ENCODE results near the gene RSPO4.

RSPO4 gene

DNA sequence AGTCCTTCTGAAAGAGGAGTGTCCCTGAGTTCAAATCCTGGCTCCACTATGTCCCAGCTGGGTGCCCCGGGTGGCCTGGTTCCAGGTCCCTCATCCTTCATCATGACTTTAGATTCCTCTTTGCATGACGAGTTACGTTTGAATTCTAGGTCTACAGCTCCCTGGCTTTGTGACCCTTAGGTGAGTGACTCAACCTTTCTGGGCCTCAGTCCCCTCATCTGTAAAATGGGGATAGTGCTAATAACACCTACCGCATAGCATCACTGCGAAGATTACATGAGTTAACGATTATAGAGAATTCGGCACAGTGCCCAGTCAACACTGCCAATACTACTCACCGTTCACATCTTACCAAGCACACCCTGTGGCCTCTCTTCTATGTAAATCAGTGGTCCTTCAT, 39.4 kb downstream of the RSPO4 start:
- Histone ChIP-seq H3K36me3 (ENCODE audit: insufficient read depth, low read length) (no peaks in the 10 kb centered on the region), H3K27me3 (ENCODE audit: control insufficient read depth, insufficient read depth, low read length) (peaks cover 15% of the 10 kb centered on the region), H3K4me2 (ENCODE audit: low read length) (no peak overlapping the region), H3K4me1 (ENCODE audit: control insufficient read depth, insufficient read depth, low read length) (no peaks in the 10 kb centered on the region), H3K4me3 (ENCODE audit: low read length) (no peak overlapping the region), H3K9me3 (replicated peaks; ENCODE audit: low read length) (no peaks in the 10 kb centered on the region), H3K9ac (ENCODE audit: low read depth, low read length) (no peak overlapping the region)

- H3K36me3 ChIP-seq (ENCODE audit: insufficient read depth, low read length), result no peaks in the 10 kb centered on the region
- no peaks in the 10 kb centered on the region for H3K9me3 ChIP-seq (replicated peaks; ENCODE audit: low read length)
- H3K4me3 ChIP-seq (ENCODE audit: low read length), result no peak overlapping the region
Measured at GRCh38 chr20:962223-962622, 39.9 kb downstream of the RSPO4 start.

GRCh38 chr20:961768-962167, 40.3 kb downstream of the RSPO4 start:
- H3K4me3 ChIP-seq (ENCODE audit: low read length), result no peak overlapping the region
- H3K4me1 ChIP-seq (ENCODE audit: control insufficient read depth, insufficient read depth, low read length), result no peaks in the 10 kb centered on the region

More at GRCh38 chr20:962223-962622, 39.9 kb downstream of the RSPO4 start:
- Histone ChIP-seq H3K4me1 (ENCODE audit: control insufficient read depth, insufficient read depth, low read length) (no peaks in the 10 kb centered on the region), H3K27me3 (ENCODE audit: control insufficient read depth, insufficient read depth, low read length) (peaks cover 15% of the 10 kb centered on the region), H3K4me2 (ENCODE audit: low read length) (no peak overlapping the region), H3K9ac (ENCODE audit: low read depth, low read length) (no peak overlapping the region)

GRCh38 chr20:959996-960615, 42.0 kb downstream of the RSPO4 start:
- Histone ChIP-seq H3K9me3 (replicated peaks; ENCODE audit: low read length) (no peaks in the 10 kb centered on the region), H3K4me3 (ENCODE audit: low read length) (no peak overlapping the region), H3K27me3 (ENCODE audit: control insufficient read depth, insufficient read depth, low read length) (peaks cover 20% of the 10 kb centered on the region), H3K4me1 (ENCODE audit: control insufficient read depth, insufficient read depth, low read length) (no peaks in the 10 kb centered on the region), H3K4me2 (ENCODE audit: low read length) (no peak overlapping the region), H3K9ac (ENCODE audit: low read depth, low read length) (no peak overlapping the region), H3K36me3 (ENCODE audit: insufficient read depth, low read length) (no peaks in the 10 kb centered on the region)

More at GRCh38 chr20:961768-962167, 40.3 kb downstream of the RSPO4 start:
- Histone ChIP-seq H3K9me3 (replicated peaks; ENCODE audit: low read length) (no peaks in the 10 kb centered on the region), H3K27me3 (ENCODE audit: control insufficient read depth, insufficient read depth, low read length) (peaks cover 15% of the 10 kb centered on the region), H3K9ac (ENCODE audit: low read depth, low read length) (no peak overlapping the region), H3K36me3 (ENCODE audit: insufficient read depth, low read length) (no peaks in the 10 kb centered on the region), H3K4me2 (ENCODE audit: low read length) (no peak overlapping the region)

- no peak overlapping the region for H3K9ac ChIP-seq (ENCODE audit: low read depth, low read length)
- H3K27me3 ChIP-seq (ENCODE audit: control insufficient read depth, insufficient read depth, low read length), result peaks cover 20% of the 10 kb centered on the region
- H3K4me1 ChIP-seq (ENCODE audit: control insufficient read depth, insufficient read depth, low read length), result no peaks in the 10 kb centered on the region
- H3K4me3 ChIP-seq (ENCODE audit: low read length), result no peak overlapping the region
- no peaks in the 10 kb centered on the region for H3K9me3 ChIP-seq (replicated peaks; ENCODE audit: low read length)
- H3K4me2 ChIP-seq (ENCODE audit: low read length), result no peak overlapping the region
- H3K36me3 ChIP-seq (ENCODE audit: insufficient read depth, low read length), result no peaks in the 10 kb centered on the region
Measured at GRCh38 chr20:958936-959815, 42.9 kb downstream of the RSPO4 start.

DNA sequence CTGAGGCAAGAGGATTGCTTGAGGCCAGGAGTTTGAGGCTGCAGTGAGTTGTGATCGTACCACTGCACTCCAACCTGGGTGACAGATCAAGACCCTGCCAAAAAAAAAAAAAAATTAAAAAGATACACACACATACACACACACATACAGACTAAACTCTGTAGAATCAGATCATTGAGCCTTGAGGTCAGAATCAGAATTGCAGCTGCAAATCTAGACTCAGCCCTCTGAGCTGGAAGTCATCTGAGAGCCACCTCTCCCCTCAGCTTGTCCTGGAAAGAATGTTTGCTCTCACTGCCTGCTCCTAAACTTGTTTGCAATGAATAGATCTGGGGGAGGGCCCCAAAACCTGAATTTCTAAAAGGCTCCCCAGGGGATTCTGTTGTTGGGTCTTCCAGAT, 44.6 kb downstream of the RSPO4 start:
- Histone ChIP-seq H3K36me3 (ENCODE audit: insufficient read depth, low read length) (no peaks in the 10 kb centered on the region), H3K9ac (ENCODE audit: low read depth, low read length) (no peak overlapping the region), H3K4me3 (ENCODE audit: low read length) (no peak overlapping the region), H3K4me2 (ENCODE audit: low read length) (no peak overlapping the region), H3K9me3 (replicated peaks; ENCODE audit: low read length) (no peaks in the 10 kb centered on the region), H3K27me3 (ENCODE audit: control insufficient read depth, insufficient read depth, low read length) (peaks cover 22% of the 10 kb centered on the region), H3K4me1 (ENCODE audit: control insufficient read depth, insufficient read depth, low read length) (no peaks in the 10 kb centered on the region)

DNA sequence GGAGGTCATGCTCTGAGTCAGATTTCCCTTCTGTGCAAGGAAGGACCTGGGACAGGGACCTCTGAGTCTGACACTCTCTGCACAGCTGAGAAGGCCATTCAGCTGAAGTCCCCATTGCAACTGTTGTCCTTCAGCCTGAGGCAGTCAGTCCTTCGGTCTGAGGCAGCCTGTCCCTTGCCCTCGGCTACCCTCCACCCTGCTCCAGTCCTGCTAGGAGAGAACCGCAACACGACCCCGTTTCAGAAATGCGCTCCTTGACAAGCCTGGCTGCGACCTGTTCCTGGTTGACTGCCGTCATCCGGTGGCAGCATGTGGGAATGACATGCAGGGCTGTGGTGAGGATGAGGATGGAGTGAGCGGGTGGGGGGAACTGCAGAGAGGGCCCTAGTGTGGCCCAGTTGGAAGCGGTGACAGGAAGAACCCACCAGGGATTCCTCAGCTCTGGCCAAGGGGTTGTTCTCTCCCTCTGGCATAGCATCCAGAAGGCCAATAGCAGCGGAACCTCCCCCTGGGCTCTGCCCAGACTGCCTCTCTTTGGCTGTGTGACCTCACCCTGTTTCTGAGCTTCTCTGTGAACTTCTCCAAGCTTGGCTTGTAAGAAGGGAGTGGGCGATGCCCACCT, 45.7 kb downstream of the RSPO4 start:
- no peaks in the 10 kb centered on the region for H3K9me3 ChIP-seq (replicated peaks; ENCODE audit: low read length)
- H3K4me3 ChIP-seq (ENCODE audit: low read length), result no peak overlapping the region
- H3K36me3 ChIP-seq (ENCODE audit: insufficient read depth, low read length), result no peaks in the 10 kb centered on the region
- no peaks in the 10 kb centered on the region for H3K4me1 ChIP-seq (ENCODE audit: control insufficient read depth, insufficient read depth, low read length)
- H3K4me2 ChIP-seq (ENCODE audit: low read length), result no peak overlapping the region
- H3K9ac ChIP-seq (ENCODE audit: low read depth, low read length), result no peak overlapping the region
- H3K27me3 ChIP-seq (ENCODE audit: control insufficient read depth, insufficient read depth, low read length), result peaks cover 21% of the 10 kb centered on the region

- peaks cover 21% of the 10 kb centered on the region for H3K27me3 ChIP-seq (ENCODE audit: control insufficient read depth, insufficient read depth, low read length)
- H3K9me3 ChIP-seq (replicated peaks; ENCODE audit: low read length), result no peaks in the 10 kb centered on the region
- H3K9ac ChIP-seq (ENCODE audit: low read depth, low read length), result no peak overlapping the region
- no peaks in the 10 kb centered on the region for H3K4me1 ChIP-seq (ENCODE audit: control insufficient read depth, insufficient read depth, low read length)
- no peak overlapping the region for H3K4me3 ChIP-seq (ENCODE audit: low read length)
- no peak overlapping the region for H3K4me2 ChIP-seq (ENCODE audit: low read length)
- H3K36me3 ChIP-seq (ENCODE audit: insufficient read depth, low read length), result no peaks in the 10 kb centered on the region
Measured at GRCh38 chr20:955656-956055, 46.5 kb downstream of the RSPO4 start.

DNA sequence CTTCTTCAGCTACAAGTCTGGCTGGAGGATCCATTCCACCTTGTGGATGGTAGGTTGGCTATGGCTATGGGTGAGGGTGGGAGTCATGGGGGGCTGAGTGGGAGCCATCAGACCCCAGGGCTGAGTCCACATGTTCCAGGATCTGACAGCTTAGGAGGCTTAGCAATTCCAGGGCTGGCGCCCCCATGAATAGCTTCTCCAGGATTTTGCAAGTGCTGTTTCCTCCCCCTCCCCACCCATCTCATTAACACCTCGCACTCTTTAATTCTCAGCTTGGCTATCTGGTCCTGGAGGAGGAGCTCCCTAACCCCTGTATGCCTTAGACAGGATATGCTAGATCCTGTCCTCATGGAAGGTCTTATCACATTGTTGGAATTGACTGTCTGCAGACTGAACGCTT, 47.0 kb downstream of the RSPO4 start:
- no peak overlapping the region for H3K4me3 ChIP-seq (ENCODE audit: low read length)
- no peaks in the 10 kb centered on the region for H3K4me1 ChIP-seq (ENCODE audit: control insufficient read depth, insufficient read depth, low read length)
- H3K9ac ChIP-seq (ENCODE audit: low read depth, low read length), result no peak overlapping the region
- no peaks in the 10 kb centered on the region for H3K9me3 ChIP-seq (replicated peaks; ENCODE audit: low read length)
- H3K36me3 ChIP-seq (ENCODE audit: insufficient read depth, low read length), result no peaks in the 10 kb centered on the region
- peaks cover 20% of the 10 kb centered on the region for H3K27me3 ChIP-seq (ENCODE audit: control insufficient read depth, insufficient read depth, low read length)
- no peak overlapping the region for H3K4me2 ChIP-seq (ENCODE audit: low read length)

- Histone ChIP-seq H3K9me3 (replicated peaks; ENCODE audit: low read length) (no peaks in the 10 kb centered on the region), H3K27me3 (ENCODE audit: control insufficient read depth, insufficient read depth, low read length) (peaks cover 19% of the 10 kb centered on the region), H3K4me3 (ENCODE audit: low read length) (no peak overlapping the region), H3K36me3 (ENCODE audit: insufficient read depth, low read length) (no peaks in the 10 kb centered on the region), H3K4me2 (ENCODE audit: low read length) (no peak overlapping the region), H3K4me1 (ENCODE audit: control insufficient read depth, insufficient read depth, low read length) (no peaks in the 10 kb centered on the region), H3K9ac (ENCODE audit: low read depth, low read length) (no peak overlapping the region)
Measured at GRCh38 chr20:953742-954141, 48.4 kb downstream of the RSPO4 start.

DNA sequence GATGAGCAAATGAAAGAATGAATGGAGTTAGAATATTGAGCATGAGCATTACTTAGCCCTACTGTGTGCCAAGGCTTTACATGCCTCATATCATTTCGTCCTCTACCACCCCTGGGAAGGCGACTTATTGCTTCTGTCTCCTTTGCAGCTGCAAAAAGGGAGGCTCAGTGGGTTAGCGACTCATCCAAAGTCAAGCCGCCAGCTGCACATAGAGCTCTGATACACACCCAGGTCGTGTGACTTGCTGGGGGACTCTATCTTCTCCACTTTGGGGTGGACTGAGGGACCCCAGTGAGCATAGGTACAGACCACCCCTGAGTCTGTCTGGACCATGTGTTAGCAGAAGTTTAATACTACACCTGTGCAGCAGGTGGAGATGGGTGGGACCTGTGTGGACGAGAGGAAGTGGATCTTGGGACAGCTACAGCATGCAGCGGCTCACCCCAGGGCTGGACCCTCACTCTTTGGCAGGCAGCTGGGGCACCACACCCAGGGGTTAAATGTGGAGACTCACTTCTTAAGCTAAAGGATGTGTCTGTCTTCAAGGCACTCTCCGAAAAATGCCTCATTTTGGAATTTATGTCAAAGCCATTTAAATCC, 49.8 kb downstream of the RSPO4 start:
- H3K4me2 ChIP-seq (ENCODE audit: low read length), result no peak overlapping the region
- no peak overlapping the region for H3K4me3 ChIP-seq (ENCODE audit: low read length)

More for the DNA sequence above, 49.8 kb downstream of the RSPO4 start:
- peaks cover 19% of the 10 kb centered on the region for H3K27me3 ChIP-seq (ENCODE audit: control insufficient read depth, insufficient read depth, low read length)
- no peaks in the 10 kb centered on the region for H3K9me3 ChIP-seq (replicated peaks; ENCODE audit: low read length)
- H3K4me1 ChIP-seq (ENCODE audit: control insufficient read depth, insufficient read depth, low read length), result no peaks in the 10 kb centered on the region
- H3K9ac ChIP-seq (ENCODE audit: low read depth, low read length), result no peak overlapping the region
- H3K36me3 ChIP-seq (ENCODE audit: insufficient read depth, low read length), result no peaks in the 10 kb centered on the region
